GM12878 (cell line): ENCODE data around the gene TXNL4A. TPM values are rescaled to one million over a fixed set of nuclear protein-coding genes. Genes with fewer than 3 reads are reported as not detected.

Experiments
- ATAC-seq: fragments of 200-7000 bp; cut with Tn5 transposase; 3 replicates; pipeline ENCODE4 v1.9.1; 2020; ENCODE audit warnings: mild to moderate bottlenecking, moderate library complexity
- BruUV-seq: library from RNA; stranded (reverse); fragments of 400-500 nt; replicated peaks from 2 replicates; lab custom pipeline; 2021; lab: Mats Ljungman, UMichigan
- CTCF ChIA-PET: fragments of 300-600 bp; sonication (Branson Sonifier 250); formaldehyde crosslinking; extraction: SDS; loops from one replicate; lab custom pipeline; 2021; ENCODE audit warnings: inconsistent platforms; lab: Yijun Ruan, JAX
- POLR2A ChIA-PET: fragments of 350-600 bp; formaldehyde crosslinking; extraction: SDS; loops from one replicate; lab custom pipeline; 2021; ENCODE audit warnings: inconsistent platforms; lab: Charles Lee
- RAD21 ChIA-PET: fragments of 300-600 bp; sonication (Branson Sonifier 250); formaldehyde crosslinking; loops from one replicate; lab custom pipeline; 2023; ENCODE audit warnings: antibody characterized with exemption; ENCODE audit not compliant: unreplicated experiment; lab: Charles Lee
- SMC1A ChIA-PET: fragments of 300-600 bp; sonication (Branson Sonifier 250); formaldehyde crosslinking; loops from one replicate; lab custom pipeline; 2023; ENCODE audit not compliant: unreplicated experiment, uncharacterized antibody; lab: Charles Lee
- DNase-seq: peaks from one replicate; pipeline ENCODE4 v3.0.0-alpha.2; 2011; ENCODE audit warnings: low read depth, low spot score
- FAIRE-seq: peaks from 3 replicates; lab custom pipeline; 2011; peaks lifted over from hg19 to GRCh38; lab: Jason Lieb, UNC
- H2AFZ ChIP-seq: 2 replicates; pipeline ENCODE4 v1.6.0; 2011; ENCODE audit warnings: low read depth, low read length, control low read depth; ENCODE audit not compliant: control insufficient read depth
- H3K27ac ChIP-seq: 2 replicates; pipeline ENCODE4 v1.5.1; 2011; ENCODE audit warnings: control low read depth; ENCODE audit not compliant: control insufficient read depth, insufficient read depth
- H3K27me3 ChIP-seq, 2 experiments: replicated peaks in 1 of 2; 2 replicates each; pipeline versions ENCODE4 v1.6.0 to v1.6.1; 2011; ENCODE audit warnings: low read length in 1 of 2; ENCODE audit not compliant: control insufficient read depth in 2 of 2, insufficient read depth in 2 of 2
- H3K36me3 ChIP-seq, 2 experiments: 2 replicates each; pipeline ENCODE4 v1.5.1; 2011; ENCODE audit warnings: low read length in 1 of 2; ENCODE audit not compliant: control insufficient read depth in 2 of 2, insufficient read depth in 2 of 2
- H3K4me1 ChIP-seq: 2 replicates; pipeline ENCODE4 v1.6.1; 2011; ENCODE audit warnings: mild to moderate bottlenecking, low read length, moderate library complexity, mixed read lengths; ENCODE audit not compliant: control insufficient read depth, insufficient read depth
- H3K4me2 ChIP-seq: 2 replicates; pipeline ENCODE4 v1.6.0; 2011; ENCODE audit warnings: control low read depth; ENCODE audit not compliant: control insufficient read depth, insufficient read depth
- H3K4me3 ChIP-seq: fragments of 200-600 bp; sonication (generic); 2 replicates; pipeline ENCODE4 v1.5.1; 2016
- H3K79me2 ChIP-seq: 2 replicates; pipeline ENCODE4 v1.6.0; 2011; ENCODE audit warnings: low read length; ENCODE audit not compliant: control insufficient read depth, insufficient read depth
- H3K9ac ChIP-seq: 2 replicates; pipeline ENCODE4 v1.8.0; 2011; ENCODE audit warnings: low read length, control low read depth, mixed read lengths; ENCODE audit not compliant: control insufficient read depth, insufficient read depth
- H3K9me3 ChIP-seq: replicated peaks from 3 replicates; pipeline ENCODE4 v1.5.1; 2011; ENCODE audit warnings: mild to moderate bottlenecking, low read length; ENCODE audit not compliant: control insufficient read depth, insufficient read depth
- H4K20me1 ChIP-seq: 2 replicates; pipeline ENCODE4 v1.6.0; 2011; ENCODE audit not compliant: control insufficient read depth, insufficient read depth
- BMI1 ChIP-seq: fragments of 450-650 bp; IDR thresholded peaks from 2 replicates; pipeline ENCODE4 v1.6.1; 2016; ENCODE audit warnings: mild to moderate bottlenecking, moderate library complexity, borderline replicate concordance
- CBX3 ChIP-seq: fragments of 200-600 bp; sonication (generic); IDR thresholded peaks from 2 replicates; pipeline ENCODE4 v1.6.1; 2016; ENCODE audit warnings: low read depth, borderline replicate concordance
- EGR1 ChIP-seq, 2 experiments: IDR thresholded peaks; 1 replicate in 1 of 2; 2 replicates in 1 of 2; pipeline ENCODE4 v1.6.1; 2011 to 2012; ENCODE audit warnings: low read depth in 2 of 2, low read length in 2 of 2, borderline replicate concordance in 1 of 2, mild to moderate bottlenecking in 1 of 2, moderate library complexity in 1 of 2
- FOXM1 ChIP-seq: IDR thresholded peaks from 2 replicates; pipeline ENCODE4 v1.6.1; 2012; ENCODE audit warnings: low read depth, mild to moderate bottlenecking, inconsistent platforms, low read length, moderate library complexity
- HDAC6 ChIP-seq: fragments of 200-600 bp; sonication (generic); IDR thresholded peaks from one replicate; pipeline ENCODE4 v1.8.0; 2017; ENCODE audit warnings: antibody characterized with exemption; ENCODE audit not compliant: unreplicated experiment
- JUNB ChIP-seq: IDR thresholded peaks from 2 replicates; pipeline ENCODE4 v1.6.1; 2016; ENCODE audit warnings: antibody characterized with exemption, mild to moderate bottlenecking
- POU2F2 ChIP-seq: IDR thresholded peaks from 3 replicates; pipeline ENCODE4 v1.6.1; 2011; ENCODE audit warnings: low read depth, mild to moderate bottlenecking, low read length, borderline replicate concordance
- RUNX3 ChIP-seq: IDR thresholded peaks from 2 replicates; pipeline ENCODE4 v1.6.1; 2012; ENCODE audit warnings: low read length, inconsistent platforms
- TCF12 ChIP-seq: IDR thresholded peaks from 2 replicates; pipeline ENCODE4 v1.6.1; 2011; ENCODE audit warnings: low read depth, mild to moderate bottlenecking, low read length
- ZNF384 ChIP-seq: IDR thresholded peaks from 2 replicates; pipeline ENCODE4 v1.6.1; 2012; ENCODE audit warnings: low read depth, mild to moderate bottlenecking, low read length, improper control_type of control experiment, borderline replicate concordance
- WGBS: methylation state at CpG from one replicate; pipeline ENCODE4 v1.1.6; 2016; ENCODE audit warnings: low lambda C conversion rate; ENCODE audit not compliant: insufficient replicate concordance, insufficient coverage; ENCODE audit errors: missing lambda C conversion rate; 5-methylcytosine and 5-hydroxymethylcytosine counted together
- in situ Hi-C: fragments of 300-500 bp; cut with MboI; formaldehyde crosslinking; loops from 9 replicates; pipeline ENCODE4 v1.14.3; 2018; ENCODE audit warnings: mixed read lengths
- intact Hi-C: fragments of 100-400 bp; cut with micrococcal nuclease; formaldehyde crosslinking; loops from one replicate; pipeline ENCODE4 v1.14.2; 2022; ENCODE audit not compliant: unreplicated experiment
- polyA plus RNA-seq, 11 experiments: library from polyadenylated mRNA; depleted of rRNA in 4 of 11; unstranded in 6 of 11; stranded (reverse) in 5 of 11; fragments of >200 nt; fragmentation: Nextera tagmentation in 4 of 11; fragmentation: Illumina TruSeq in 1 of 11; extraction: Ambion mirVana in 4 of 11; extraction: Trizol in 1 of 11; gene quantifications; 1 replicate in 1 of 11; 2 replicates in 10 of 11; pipeline versions ENCODE4 v1.2.1 to v1.2.3, GENCODE V29; 2011 to 2016; ENCODE audit warnings: inconsistent platforms in 2 of 11, missing spikeins in 2 of 11, low read depth in 1 of 11
- total RNA-seq, 4 experiments: library from RNA; depleted of rRNA in 3 of 4; stranded (reverse); fragments of >200 nt in 3 of 4; fragmentation: Illumina TruSeq in 1 of 4; extraction: Trizol in 1 of 4; gene quantifications; 2 replicates each; pipeline versions ENCODE4 v1.2.1 to v1.2.3, GENCODE V29; 2013 to 2021
- TF ChIP-seq, protein P1 (sequence below): fragments of 450-650 bp; IDR thresholded peaks from 2 replicates; pipeline ENCODE4 v1.6.1; 2016; ENCODE audit warnings: mild to moderate bottlenecking

Gene TXNL4A
- total and polyA plus RNA-seq, 10 of the 15 experiments (the other 5 are each of a cell fraction or from before 2014, with no cell fraction given) = 38.4 to 329 (median 128) TPM

DNA sequence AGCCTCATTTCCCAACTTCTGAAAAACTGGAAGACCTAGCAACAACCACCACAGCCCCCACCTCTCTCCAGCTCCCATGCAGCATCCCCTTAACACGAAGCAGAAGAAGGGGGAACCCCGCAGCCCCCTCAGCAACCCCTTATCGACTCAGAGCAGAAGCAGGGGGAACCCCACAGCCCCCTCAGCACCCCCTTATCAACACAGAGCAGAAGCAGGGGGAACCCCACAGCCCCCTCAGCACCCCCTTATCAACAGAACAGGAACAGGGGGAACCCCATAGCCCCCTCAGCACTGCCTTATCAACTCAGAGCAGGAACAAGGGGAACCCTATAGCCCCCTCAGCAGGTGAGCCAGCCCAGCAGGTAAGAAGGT is 43.6 kb downstream of the TXNL4A start:
- ChIA-PET CTCF (no interaction called here), SMC1A (interaction anchor here (1.0 to 1.6 kb wide), 3 partner anchors 14 to 39 kb away, joined by 3 to 5 read pairs (median 3); no protein-coding TSS in a partner anchor), POLR2A (no interaction called here), RAD21 (interaction anchor here (0.7 to 1.1 kb wide), 2 partner anchors 168 to 570 kb away, joined by 3 read pairs; no protein-coding TSS in a partner anchor)
- Histone ChIP-seq H3K36me3 (peaks cover 8 to 14% of the 10 kb centered on the region in 2 experiments), H3K4me1 (peaks cover 35% of the 10 kb centered on the region), H3K9ac (no peak overlapping the region), H3K79me2 (peaks cover 28% of the 10 kb centered on the region), H3K4me3 (no peak overlapping the region; the same call in 1 of the 2 replicates), H2AFZ (no peak overlapping the region), H3K27me3 (no peaks in the 10 kb centered on the region), H3K4me2 (peak overlapping the region; percentile 57), H3K9me3 (no peaks in the 10 kb centered on the region), H4K20me1 (no peaks in the 10 kb centered on the region), H3K27ac (peak overlapping the region; percentile 52)
- intact Hi-C loops (no loop called here), in situ Hi-C loops (no loop called here)
- DNase-seq = no peak
- peak; percentile 30 for ATAC-seq
- TF ChIP-seq BMI1 = no peak
- peak; percentile 47; the same call in 1 of the 2 replicates for TF ChIP-seq FOXM1
- TF ChIP-seq JUNB = peak; percentile 22; the same call in 1 of the 2 replicates
- 14% methylated on average over 3 of the region's 3 CpGs for WGBS
- BruUV-seq = no TSS peak
- no peak for FAIRE-seq

DNA sequence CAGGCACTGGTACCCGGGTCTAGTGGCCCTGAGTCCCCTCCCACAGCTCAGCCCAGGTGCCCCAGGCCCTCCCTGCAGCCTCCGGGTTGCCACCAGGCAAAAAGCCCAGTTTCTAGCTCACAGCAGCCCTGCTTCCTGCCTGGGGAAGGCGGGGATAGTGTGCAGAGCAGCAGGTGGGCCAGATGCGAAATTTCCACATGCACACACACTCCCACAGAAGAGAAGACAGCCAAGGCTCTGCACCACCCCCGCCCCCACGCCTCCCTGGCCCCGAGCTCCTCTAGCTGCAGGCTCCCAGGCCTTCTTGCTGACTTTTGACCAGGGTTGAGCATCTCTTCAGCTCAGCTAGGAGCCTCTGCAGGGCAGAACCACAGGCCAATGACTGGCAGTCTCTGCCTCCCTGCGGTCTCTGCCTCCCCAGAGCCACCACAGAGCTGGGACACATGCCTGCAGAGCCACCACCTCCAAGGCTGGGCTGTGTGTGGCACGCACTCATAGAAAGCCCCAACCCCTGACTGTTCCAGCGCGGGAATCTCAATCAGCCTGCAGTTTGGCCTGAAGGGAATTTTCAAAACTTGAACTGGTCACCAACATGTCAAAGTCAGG is 44.1 kb downstream of the TXNL4A start:
- intact Hi-C loops = no loop called here
- H3K36me3 ChIP-seq = peaks cover 8 to 14% of the 10 kb centered on the region in 2 experiments

More for the DNA sequence above, 44.1 kb downstream of the TXNL4A start:
- ATAC-seq = peak; percentile 72
- no peaks in the 10 kb centered on the region for H4K20me1 ChIP-seq
- POLR2A ChIA-PET = interaction anchor here (0.9 kb wide), 1 partner anchor 19 kb away, joined by 3 read pairs; no protein-coding TSS in a partner anchor
- H3K4me1 ChIP-seq = peaks cover 34% of the 10 kb centered on the region
- peak; percentile 52 for FAIRE-seq
- H3K9me3 ChIP-seq = no peaks in the 10 kb centered on the region; the same call in 2 of the 3 replicates
- BruUV-seq = no TSS peak
- H3K27me3 ChIP-seq = no peaks in the 10 kb centered on the region
- SMC1A ChIA-PET = interaction anchor here (1.0 to 1.6 kb wide), 2 partner anchors 13 to 19 kb away, joined by 3 to 5 read pairs; no protein-coding TSS in a partner anchor
- peaks cover 25% of the 10 kb centered on the region for H3K79me2 ChIP-seq
- in situ Hi-C loops = no loop called here
- no peak overlapping the region for H2AFZ ChIP-seq
- CTCF ChIA-PET = no interaction called here
- no peak overlapping the region for H3K4me2 ChIP-seq
- RAD21 ChIA-PET = interaction anchor here (0.7 to 1.1 kb wide), 2 partner anchors 168 to 569 kb away, joined by 3 read pairs; no protein-coding TSS in a partner anchor
- TF ChIP-seq RUNX3 (peak; percentile 57), HDAC6 (no peak), EGR1 (IDR thresholded peaks at IDR 0.05; ENCODE audit: borderline replicate concordance in 1 of 2, low read depth in 2 of 2, low read length in 2 of 2) (0 out of 3 replicates have a peak, but pooled peaks of 1 of the 2 experiments have one; percentile 27), CBX3 (no peak), POU2F2 (0 out of 3 replicates have a peak, but pooled peaks have one; percentile 7), ZNF384 (no peak), TCF12 (0 out of 2 replicates have a peak, but pooled peaks have one; percentile 35)
- TF ChIP-seq, protein P1, sequence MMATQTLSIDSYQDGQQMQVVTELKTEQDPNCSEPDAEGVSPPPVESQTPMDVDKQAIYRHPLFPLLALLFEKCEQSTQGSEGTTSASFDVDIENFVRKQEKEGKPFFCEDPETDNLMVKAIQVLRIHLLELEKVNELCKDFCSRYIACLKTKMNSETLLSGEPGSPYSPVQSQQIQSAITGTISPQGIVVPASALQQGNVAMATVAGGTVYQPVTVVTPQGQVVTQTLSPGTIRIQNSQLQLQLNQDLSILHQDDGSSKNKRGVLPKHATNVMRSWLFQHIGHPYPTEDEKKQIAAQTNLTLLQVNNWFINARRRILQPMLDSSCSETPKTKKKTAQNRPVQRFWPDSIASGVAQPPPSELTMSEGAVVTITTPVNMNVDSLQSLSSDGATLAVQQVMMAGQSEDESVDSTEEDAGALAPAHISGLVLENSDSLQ = peak; percentile 35; the same call in 1 of the 2 replicates
- TF ChIP-seq, all 136 proteins: peak for 5
- WGBS = 42% methylated on average over 11 of the region's 11 CpGs
- H3K9ac ChIP-seq = no peak overlapping the region
- no peak overlapping the region for H3K4me3 ChIP-seq
- no peak for DNase-seq
- peak overlapping the region; percentile 17 for H3K27ac ChIP-seq
